ENCODE data around the gene PCDH9. TPM values are rescaled to one million over a fixed set of nuclear protein-coding genes. Genes with fewer than 3 reads are reported as not detected.

Gene PCDH9
- total and polyA plus RNA-seq, 2 experiments from 2014 or later: 0.31 to 0.52 TPM

GRCh38 chr13:67238861-67239260, 8.7 kb upstream of the PCDH9 start:
- Histone ChIP-seq H3K36me3 (ENCODE audit: insufficient read depth) (no peaks in the 10 kb centered on the region), H3K27me3 (ENCODE audit: insufficient read depth) (no peaks in the 10 kb centered on the region), H3K27ac (ENCODE audit: low read depth) (no peak overlapping the region), H3K9me2 (ENCODE audit: insufficient read depth) (no peaks in the 10 kb centered on the region), H2AFZ (no peak overlapping the region), H3K4me2 (no peak overlapping the region), H3K4me3 (no peak overlapping the region), H3K4me1 (ENCODE audit: insufficient read depth) (peaks cover 5% of the 10 kb centered on the region; the same call in 1 of the 2 replicates), H3K79me2 (replicated peaks; ENCODE audit: insufficient read depth) (no peaks in the 10 kb centered on the region), H4K20me1 (replicated peaks; ENCODE audit: insufficient read depth) (no peaks in the 10 kb centered on the region), H3F3A (replicated peaks; ENCODE audit: low read depth) (no peaks in the 10 kb centered on the region)
- no peak overlapping the region for H3K4me3 Mint-ChIP-seq
- TF ChIP-seq STAT1 (IDR thresholded peaks at IDR 0.05; ENCODE audit: unreplicated experiment) (no peak), CTCF (conservative IDR thresholded peaks at IDR 0.05; ENCODE audit: low read depth in 2 of 2) (no peak), CREB1 (CRISPR knock-in tag; IDR thresholded peaks at IDR 0.05; ENCODE audit: low read depth) (no peak), ZNF331 (CRISPR knock-in tag; IDR thresholded peaks at IDR 0.05; ENCODE audit: low read depth) (no peak), NANOG (IDR thresholded peaks at IDR 0.05; ENCODE audit: borderline replicate concordance) (no peak), ZNF462 (CRISPR knock-in tag; IDR thresholded peaks at IDR 0.05) (no peak), JUNB (IDR thresholded peaks at IDR 0.05; ENCODE audit: unreplicated experiment) (no peak), ETS1 (IDR thresholded peaks at IDR 0.05) (no peak), POLR2AphosphoS5 (IDR thresholded peaks at IDR 0.05; ENCODE audit: low read depth) (no peak), EZH2 (IDR thresholded peaks at IDR 0.05; ENCODE audit: low read depth, unreplicated experiment) (no peak), EZH2phosphoT487 (IDR thresholded peaks at IDR 0.05; ENCODE audit: unreplicated experiment) (no peak), REST (IDR thresholded peaks at IDR 0.05; ENCODE audit: unreplicated experiment) (no peak), ZNF114 (CRISPR knock-in tag; IDR thresholded peaks at IDR 0.05) (no peak)
- H3K27me3 Mint-ChIP-seq (ENCODE audit: insufficient read depth, low read depth, poor library complexity): no peaks in the 10 kb centered on the region
- no peak overlapping the region for H3K27ac Mint-ChIP-seq
- H3K4me1 Mint-ChIP-seq: peaks cover 11% of the 10 kb centered on the region; the same call in 2 of the 3 replicates
- ATAC-seq: no peak
- H3K36me3 Mint-ChIP-seq (ENCODE audit: low read depth): no peaks in the 10 kb centered on the region
- H3K9me3 Mint-ChIP-seq: no peaks in the 10 kb centered on the region
- no peak for DNase-seq (ENCODE audit: low spot score)

All from GM23338 (cell line).